ENCODE results near the gene PGF.

DNA sequence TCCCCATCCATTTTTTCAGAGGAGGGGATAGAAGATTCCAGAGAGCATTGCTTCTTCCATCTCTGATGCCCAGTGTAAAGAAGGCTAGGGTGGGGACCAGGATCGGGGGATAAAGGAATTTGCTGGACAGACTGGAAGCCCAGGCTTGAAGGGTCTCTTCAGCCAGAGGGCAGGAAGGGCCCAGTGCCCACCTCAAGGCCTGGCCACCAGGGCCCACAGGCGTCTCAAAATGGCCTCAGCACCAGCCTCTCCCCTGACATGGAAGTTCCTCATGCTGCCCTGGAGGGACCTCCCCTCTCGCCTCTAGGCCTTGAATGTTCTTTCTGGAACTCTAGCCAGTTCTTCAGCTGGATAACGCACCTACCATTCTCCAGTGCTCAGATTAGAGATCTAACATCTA, 35.1 kb downstream of the PGF start:
- no peak for TF ChIP-seq CTCF (IDR thresholded peaks at IDR 0.05)
- TF ChIP-seq POLR2A (IDR thresholded peaks at IDR 0.05), result no peak
